ENCODE results near the gene EXOSC3.

Gene EXOSC3

GRCh38 chr9:37732086-37732741 is 52.6 kb downstream of the EXOSC3 start:
- no peak for DNase-seq

- no peak for DNase-seq
These were observed 54.0 kb downstream of the EXOSC3 start for GRCh38 chr9:37730839-37731238.

- no peak for DNase-seq
These were observed 54.6 kb downstream of the EXOSC3 start for GRCh38 chr9:37730256-37730655.
